SJSA1 (cell line): Measurements from ENCODE around the gene LRRC47. TPM values are rescaled to one million over a fixed set of nuclear protein-coding genes. Genes with fewer than 3 reads are reported as not detected.
A peak's percentile ranks its signal among the peaks of the same experiment; 100 is the strongest.

Experiments used
- DNase-seq, 2 experiments: peaks; one replicate each; pipeline ENCODE4 v3.0.0-alpha.2; 2015 to 2020; ENCODE audit warnings: low spot score in 2 of 2, low read depth in 1 of 2
- H3K27ac ChIP-seq: fragments of 250-450 bp; sonication (Bioruptor Pico); 2 replicates; pipeline ENCODE4 v1.5.1; 2020; ENCODE audit warnings: mild to moderate bottlenecking, moderate library complexity
- H3K27me3 ChIP-seq: fragments of 250-450 bp; sonication (Bioruptor Pico); replicated peaks from 2 replicates; pipeline ENCODE4 v1.5.1; 2020; ENCODE audit warnings: mild to moderate bottlenecking, moderate library complexity
- H3K36me3 ChIP-seq: fragments of 250-450 bp; sonication (Bioruptor Pico); 2 replicates; pipeline ENCODE4 v1.5.1; 2020; ENCODE audit warnings: mild to moderate bottlenecking
- H3K4me1 ChIP-seq: fragments of 250-450 bp; sonication (Bioruptor Pico); replicated peaks from 2 replicates; pipeline ENCODE4 v1.6.1; 2021; ENCODE audit warnings: mild to moderate bottlenecking
- H3K4me3 ChIP-seq: fragments of 250-450 bp; sonication (Bioruptor Pico); 2 replicates; pipeline ENCODE4 v1.5.1; 2020; ENCODE audit warnings: mild to moderate bottlenecking
- H3K9me3 ChIP-seq: fragments of 250-450 bp; sonication (Bioruptor Pico); replicated peaks from 2 replicates; pipeline ENCODE4 v1.5.1; 2020; ENCODE audit warnings: mild to moderate bottlenecking
- total RNA-seq: library from RNA; depleted of rRNA; stranded (reverse); fragments of >200 nt; shearing (Covaris generic); gene quantifications from 2 replicates; pipeline ENCODE4 v1.2.3, GENCODE V29; 2014; rRNA removed

The LRRC47 gene
- total RNA-seq = 46.4 and 70.8 TPM in 2 replicates

DNA sequence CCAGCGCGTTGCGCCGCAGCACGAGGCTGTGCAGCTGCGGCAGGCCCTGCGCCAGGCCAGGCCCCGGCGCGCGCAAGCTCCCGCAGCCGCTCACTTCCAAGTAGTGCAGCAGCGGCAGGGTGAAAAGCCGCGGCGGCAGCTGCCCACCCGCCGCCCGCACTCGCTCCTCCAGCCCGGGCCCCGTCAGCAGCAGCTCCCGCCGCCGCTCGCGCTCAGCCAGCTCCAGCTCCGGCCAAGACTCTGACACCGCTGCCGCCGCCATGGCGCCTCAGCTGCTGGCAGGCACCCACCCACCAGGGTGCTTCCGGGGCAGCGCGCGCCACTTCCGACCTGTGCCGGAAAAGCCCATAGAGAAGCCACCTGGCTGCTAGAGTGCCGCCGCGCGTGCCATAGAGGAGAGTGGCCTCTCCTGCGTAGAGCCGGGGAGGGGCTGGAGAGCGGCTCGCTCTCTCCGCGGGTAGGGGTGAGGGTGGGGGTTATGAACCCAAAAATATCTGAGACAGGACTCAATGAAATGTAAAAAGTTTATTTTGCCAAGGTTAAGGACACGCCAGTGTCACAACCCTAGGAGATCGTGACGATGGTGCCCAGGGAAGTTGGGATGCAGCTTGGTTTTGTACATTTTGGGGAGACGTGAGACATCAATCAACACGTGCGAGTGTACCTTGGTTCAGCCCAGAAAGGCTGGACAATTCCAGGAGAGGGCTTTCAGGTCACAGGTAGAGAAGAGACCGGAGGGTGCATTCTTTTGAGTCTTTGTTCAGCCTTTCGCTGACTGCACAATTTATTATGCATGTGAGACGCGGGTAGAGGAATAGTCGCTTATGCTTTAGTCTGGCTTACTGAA lies at the start of gene LRRC47:
TSS of gene LRRC47 (minus strand) at position 284 of the 847 bp plus-strand sequence. CDS start at position 262, 22 bp downstream.
- H3K4me1 ChIP-seq = peaks cover 16% of the 10 kb centered on the region
- DNase-seq = peak; percentile 88 to 94

DNA sequence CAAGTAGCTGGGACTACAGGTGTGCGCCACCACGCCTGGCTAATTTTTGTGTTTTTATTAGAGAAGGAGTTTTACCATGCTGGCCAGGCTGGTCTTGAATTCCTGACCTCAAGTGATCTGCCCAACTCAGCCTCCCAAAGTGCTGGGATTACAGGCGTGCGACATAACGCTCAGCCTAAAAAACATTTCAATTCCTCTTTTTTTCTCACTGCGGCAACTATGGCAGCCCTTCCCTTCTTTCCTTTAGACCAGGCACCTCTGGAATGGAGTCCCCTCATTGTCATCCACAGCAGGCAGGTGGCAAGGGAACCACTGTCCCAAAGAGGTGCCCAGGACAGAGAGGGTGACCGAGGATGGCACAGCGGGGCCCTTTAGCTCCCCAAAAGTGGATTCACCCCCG lies 46.6 kb upstream of the LRRC47 start:
- no peak overlapping the region for H3K4me3 ChIP-seq
- H3K36me3 ChIP-seq = peaks cover 42% of the 10 kb centered on the region
- H3K27ac ChIP-seq = no peak overlapping the region
- no peak for DNase-seq
- no peaks in the 10 kb centered on the region for H3K27me3 ChIP-seq
- no peaks in the 10 kb centered on the region for H3K4me1 ChIP-seq
- no peaks in the 10 kb centered on the region for H3K9me3 ChIP-seq

More for the DNA sequence above, at the start of gene LRRC47:
- Histone ChIP-seq H3K27ac (peak within 1 kb of the TSS; percentile 49), H3K4me3 (peak within 1 kb of the TSS; percentile 97), H3K27me3 (no peaks in the 10 kb centered on the region), H3K36me3 (peaks cover 34% of the 10 kb centered on the region), H3K9me3 (0 out of 2 replicates have a peak, but pooled peaks cover 3% of the 10 kb centered on the region)

DNA sequence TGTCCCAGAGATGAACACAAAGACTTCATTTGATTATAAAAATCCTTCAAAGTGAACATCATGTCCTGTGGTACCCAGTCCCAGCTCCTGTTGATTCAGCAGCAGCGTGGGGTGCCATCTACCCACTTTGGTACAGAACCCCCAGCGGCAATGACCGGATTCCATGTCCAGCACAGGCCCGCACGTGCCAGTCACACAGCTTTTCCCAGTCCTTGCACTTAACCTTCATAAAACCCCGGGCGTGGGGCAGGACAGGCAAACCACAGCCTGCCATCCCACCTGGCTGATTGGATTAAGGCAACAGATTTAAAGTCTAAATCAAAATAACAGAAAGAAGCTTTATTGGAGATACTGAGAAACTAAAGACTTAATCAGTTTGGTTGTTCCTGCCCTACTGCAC lies 45.2 kb upstream of the LRRC47 start:
- H3K4me1 ChIP-seq = no peaks in the 10 kb centered on the region
- no peaks in the 10 kb centered on the region for H3K27me3 ChIP-seq
- 0 out of 2 replicates have a peak, but pooled peaks cover 3% of the 10 kb centered on the region for H3K9me3 ChIP-seq
- H3K36me3 ChIP-seq = peaks cover 44% of the 10 kb centered on the region
- no peak overlapping the region for H3K4me3 ChIP-seq
- no peak overlapping the region for H3K27ac ChIP-seq
- no peak for DNase-seq

DNA sequence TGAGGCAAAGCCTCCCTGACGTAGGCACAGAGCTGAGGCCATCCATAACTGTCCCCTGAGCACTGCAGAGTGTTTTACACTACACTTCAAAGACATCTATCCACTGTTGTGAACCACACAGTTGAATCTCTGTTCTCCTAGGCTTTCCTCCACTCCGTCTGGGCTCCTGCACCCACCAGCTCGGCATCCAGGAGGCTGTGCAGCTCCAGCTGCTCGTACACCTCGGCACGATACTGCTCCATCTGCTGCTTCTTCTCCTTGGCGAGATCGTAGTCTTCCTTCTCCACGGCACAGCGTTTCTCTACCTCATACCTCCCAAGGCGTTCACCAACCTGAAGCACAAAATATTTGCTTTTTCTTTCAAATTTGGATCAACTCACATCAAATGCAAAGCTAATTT lies 42.5 kb upstream of the LRRC47 start:
- no peaks in the 10 kb centered on the region for H3K4me1 ChIP-seq
- no peak overlapping the region for H3K27ac ChIP-seq
- no peak overlapping the region for H3K4me3 ChIP-seq
- peaks cover 38% of the 10 kb centered on the region for H3K36me3 ChIP-seq
- 0 out of 2 replicates have a peak, but pooled peaks cover 3% of the 10 kb centered on the region for H3K9me3 ChIP-seq
- DNase-seq = no peak
- no peaks in the 10 kb centered on the region for H3K27me3 ChIP-seq

DNA sequence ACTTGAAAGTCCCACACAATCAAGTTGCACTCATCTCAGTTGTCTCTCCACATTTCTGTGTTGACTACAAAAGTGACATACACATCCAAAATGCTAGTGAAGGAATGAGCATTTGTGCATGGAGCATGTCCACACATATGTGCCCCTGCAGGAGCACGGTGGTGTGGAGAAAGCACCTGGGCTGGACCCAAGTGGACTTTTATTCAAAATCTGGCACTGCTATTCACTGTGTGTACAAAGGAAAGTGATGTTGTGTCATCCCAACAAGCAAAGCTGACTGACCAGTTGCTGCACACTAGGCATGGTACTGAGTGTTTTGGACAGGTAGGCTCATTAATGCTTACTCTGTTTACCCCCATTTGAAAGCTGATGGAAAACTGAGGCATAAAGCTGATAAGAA lies 41.4 kb upstream of the LRRC47 start:
- DNase-seq = no peak
- Histone ChIP-seq H3K4me3 (no peak overlapping the region), H3K27ac (no peak overlapping the region), H3K36me3 (peaks cover 40% of the 10 kb centered on the region), H3K27me3 (no peaks in the 10 kb centered on the region), H3K9me3 (0 out of 2 replicates have a peak, but pooled peaks cover 3% of the 10 kb centered on the region), H3K4me1 (no peaks in the 10 kb centered on the region)

DNA sequence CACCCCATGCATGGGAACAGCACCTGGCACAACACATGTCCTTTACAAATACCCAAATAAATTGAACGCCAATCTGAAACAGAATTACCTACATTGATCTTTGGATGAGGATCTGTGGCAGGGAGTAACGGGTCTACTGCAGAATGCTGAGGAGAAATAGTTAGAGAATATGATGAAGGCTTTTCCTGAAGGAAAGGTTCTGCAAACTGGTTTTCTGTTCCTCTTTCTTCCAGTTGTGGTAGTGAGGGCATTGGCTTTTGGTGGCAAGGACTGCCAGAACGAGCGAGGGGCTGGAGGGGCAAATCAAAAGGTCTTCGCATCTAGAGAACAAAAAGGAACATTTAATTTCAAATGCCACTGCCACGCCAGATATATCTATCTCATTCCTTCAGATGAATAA lies 40.9 kb upstream of the LRRC47 start:
- Histone ChIP-seq H3K4me1 (no peaks in the 10 kb centered on the region), H3K27ac (no peak overlapping the region), H3K27me3 (no peaks in the 10 kb centered on the region), H3K4me3 (no peak overlapping the region), H3K36me3 (peaks cover 40% of the 10 kb centered on the region), H3K9me3 (0 out of 2 replicates have a peak, but pooled peaks cover 3% of the 10 kb centered on the region)
- no peak for DNase-seq

DNA sequence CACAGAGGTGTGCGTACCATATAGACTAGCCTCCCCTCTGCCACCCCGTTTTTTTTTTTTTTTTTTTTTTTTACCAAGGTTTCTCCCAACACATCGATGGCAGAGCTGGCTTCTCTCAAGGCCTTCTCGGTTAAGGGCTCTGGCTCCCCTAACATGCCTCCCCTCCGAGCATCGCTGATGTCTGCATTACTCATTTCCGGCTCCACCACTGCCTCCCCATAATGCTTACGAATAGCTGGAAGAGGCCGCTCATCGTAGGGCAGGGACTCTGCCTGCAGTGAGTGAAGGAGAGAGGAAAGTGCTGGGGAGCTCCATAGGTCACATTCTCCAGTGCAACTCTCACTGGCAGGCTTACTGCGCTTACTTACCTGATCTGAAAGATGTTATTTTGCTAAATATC lies 40.1 kb upstream of the LRRC47 start:
- no peaks in the 10 kb centered on the region for H3K4me1 ChIP-seq
- DNase-seq = no peak
- peaks cover 43% of the 10 kb centered on the region for H3K36me3 ChIP-seq

DNA sequence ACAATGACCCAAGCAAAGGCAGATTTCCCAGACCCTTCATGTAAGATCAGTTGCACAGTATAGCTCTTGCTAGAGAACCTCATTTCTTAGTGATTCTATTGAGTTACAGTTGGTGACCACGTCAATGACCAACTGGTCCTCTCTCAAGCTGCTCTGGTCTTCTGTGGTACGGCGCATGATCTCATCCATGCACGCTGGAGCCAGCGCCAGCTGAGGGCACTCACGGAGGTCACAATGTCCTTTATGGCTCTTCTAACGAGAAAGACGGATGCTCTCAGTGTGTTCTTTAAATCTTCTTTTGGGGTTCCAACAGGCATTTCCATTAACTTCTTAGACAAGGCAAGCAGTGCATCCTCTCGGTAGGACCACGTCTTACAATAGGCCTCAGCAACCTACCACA lies 38.4 kb upstream of the LRRC47 start:
- no peak overlapping the region for H3K27ac ChIP-seq
- H3K27me3 ChIP-seq = no peaks in the 10 kb centered on the region
- H3K4me3 ChIP-seq = no peak overlapping the region
- H3K36me3 ChIP-seq = peaks cover 44% of the 10 kb centered on the region
- H3K9me3 ChIP-seq = 0 out of 2 replicates have a peak, but pooled peaks cover 3% of the 10 kb centered on the region
- no peaks in the 10 kb centered on the region for H3K4me1 ChIP-seq
- no peak for DNase-seq

More for the DNA sequence above, 40.1 kb upstream of the LRRC47 start:
- H3K27ac ChIP-seq = no peak overlapping the region
- 0 out of 2 replicates have a peak, but pooled peaks cover 3% of the 10 kb centered on the region for H3K9me3 ChIP-seq
- H3K4me3 ChIP-seq = no peak overlapping the region
- H3K27me3 ChIP-seq = no peaks in the 10 kb centered on the region

DNA sequence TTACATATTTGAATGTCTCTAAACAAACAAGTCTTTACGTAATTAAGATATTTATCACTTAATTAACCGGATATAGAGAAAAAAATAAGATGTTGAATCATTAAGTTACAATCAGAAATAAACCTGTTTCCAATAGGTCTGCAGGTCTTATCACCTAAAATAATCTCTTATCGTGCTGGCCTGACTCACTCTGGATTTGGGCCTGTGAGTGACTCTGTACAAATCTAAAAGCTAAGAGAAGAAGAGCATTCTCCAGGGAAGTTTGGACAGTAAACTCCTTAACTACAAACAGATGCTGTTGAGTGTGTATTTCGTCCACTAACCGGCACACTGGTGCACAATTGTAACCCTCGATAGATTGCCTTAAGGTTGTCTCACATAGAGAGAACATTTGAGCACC lies 35.4 kb upstream of the LRRC47 start:
- H3K36me3 ChIP-seq = peaks cover 34% of the 10 kb centered on the region
- H3K4me3 ChIP-seq = no peak overlapping the region
- H3K27ac ChIP-seq = no peak overlapping the region
- H3K4me1 ChIP-seq = no peaks in the 10 kb centered on the region
- no peak for DNase-seq
- H3K27me3 ChIP-seq = no peaks in the 10 kb centered on the region
- no peaks in the 10 kb centered on the region for H3K9me3 ChIP-seq

DNA sequence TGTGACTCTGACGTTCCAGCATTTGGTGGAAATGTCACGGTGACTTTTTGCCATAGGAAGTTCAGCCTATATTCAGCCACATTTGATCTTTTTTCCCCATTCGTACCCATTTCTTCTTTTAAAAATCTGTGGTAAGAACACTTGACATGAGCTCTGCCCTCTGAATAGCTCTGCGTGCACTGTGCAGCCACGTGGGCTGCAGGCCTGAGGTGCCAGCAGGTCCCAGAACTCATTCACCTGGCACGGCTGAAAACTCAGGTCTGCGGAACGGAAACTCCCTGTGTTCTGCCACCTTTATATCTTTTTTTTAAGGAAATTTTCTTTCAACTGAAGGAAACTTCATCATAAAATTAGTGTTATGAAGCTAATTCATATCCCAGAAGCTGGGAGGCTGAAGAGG lies 32.1 kb upstream of the LRRC47 start:
- Histone ChIP-seq H3K9me3 (no peaks in the 10 kb centered on the region), H3K36me3 (peaks cover 36% of the 10 kb centered on the region), H3K4me1 (no peaks in the 10 kb centered on the region)

DNA sequence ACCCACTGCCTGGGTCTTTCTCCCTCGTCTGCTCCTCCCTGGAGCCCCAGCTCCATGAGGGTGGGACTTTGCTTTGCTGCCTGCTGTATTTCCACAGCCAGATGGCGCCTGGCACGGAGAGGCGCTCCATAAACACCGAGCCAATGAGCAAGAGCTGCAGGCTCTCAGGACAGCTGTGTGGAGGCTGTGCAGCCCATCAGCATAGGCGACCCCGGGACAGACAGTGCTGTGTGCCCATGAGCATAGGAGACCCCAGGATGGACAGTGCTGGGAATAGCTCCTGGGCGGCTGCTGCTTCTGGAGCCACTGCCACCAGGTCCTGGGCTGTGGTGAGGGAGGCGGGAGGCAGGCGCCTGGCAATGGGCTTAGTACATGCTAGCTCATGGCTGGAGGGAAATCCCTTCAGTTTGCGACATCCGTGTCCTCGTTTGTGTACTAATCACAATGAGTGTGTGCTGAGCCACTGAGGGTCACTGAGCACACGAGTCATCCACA lies 31.6 kb upstream of the LRRC47 start:
- Histone ChIP-seq H3K36me3 (peaks cover 38% of the 10 kb centered on the region), H3K27ac (no peak overlapping the region), H3K4me1 (no peaks in the 10 kb centered on the region), H3K9me3 (no peaks in the 10 kb centered on the region), H3K4me3 (no peak overlapping the region), H3K27me3 (no peaks in the 10 kb centered on the region)
- DNase-seq = no peak

More for the DNA sequence above, 32.1 kb upstream of the LRRC47 start:
- DNase-seq = no peak
- no peak overlapping the region for H3K4me3 ChIP-seq
- H3K27ac ChIP-seq = no peak overlapping the region
- H3K27me3 ChIP-seq = no peaks in the 10 kb centered on the region

DNA sequence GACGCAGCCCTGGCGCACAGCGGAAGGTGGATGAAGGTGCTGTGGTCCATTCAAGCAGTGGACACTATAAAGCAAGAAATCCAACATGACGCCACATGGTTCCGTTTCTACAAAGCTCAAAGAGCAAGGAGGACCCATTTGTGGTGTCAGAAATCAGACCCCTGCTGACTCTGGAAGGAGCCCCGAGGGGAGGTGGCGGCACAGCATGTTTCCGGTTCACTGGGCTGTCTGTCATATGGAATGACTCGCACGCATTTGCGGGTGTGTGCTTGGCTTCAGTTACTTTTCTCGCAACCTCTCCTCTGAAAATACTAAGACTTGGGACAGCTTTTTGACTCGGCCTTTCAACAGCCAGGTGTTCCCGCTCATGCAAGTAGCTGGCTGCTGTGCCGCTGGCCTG lies 29.1 kb upstream of the LRRC47 start:
- Histone ChIP-seq H3K27ac (no peak overlapping the region), H3K9me3 (no peaks in the 10 kb centered on the region), H3K4me1 (no peaks in the 10 kb centered on the region), H3K36me3 (peaks cover 43% of the 10 kb centered on the region), H3K27me3 (no peaks in the 10 kb centered on the region), H3K4me3 (no peak overlapping the region)
- no peak for DNase-seq

DNA sequence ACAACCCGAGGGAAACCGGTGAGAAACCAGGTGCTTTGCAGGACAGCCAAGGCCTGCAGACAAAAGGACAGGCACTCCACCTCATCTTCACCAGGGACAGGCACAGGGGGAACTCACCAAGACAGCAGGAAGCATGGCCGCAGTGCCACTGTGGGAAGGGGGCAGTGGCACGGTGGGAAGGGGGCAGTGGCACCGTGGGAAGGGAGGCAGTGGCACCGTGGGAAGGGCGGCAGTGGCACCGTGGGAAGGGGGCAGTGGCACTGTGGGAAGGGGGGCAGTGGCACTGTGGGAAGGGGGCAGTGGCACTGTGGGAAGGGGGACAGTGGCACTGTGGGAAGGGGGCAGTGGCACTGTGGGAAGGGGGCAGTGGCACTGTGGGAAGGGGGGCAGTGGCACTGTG lies 28.4 kb upstream of the LRRC47 start:
- no peaks in the 10 kb centered on the region for H3K9me3 ChIP-seq
- no peak overlapping the region for H3K27ac ChIP-seq
- H3K4me3 ChIP-seq = no peak overlapping the region
- H3K36me3 ChIP-seq = peaks cover 37% of the 10 kb centered on the region
- no peaks in the 10 kb centered on the region for H3K4me1 ChIP-seq
- no peaks in the 10 kb centered on the region for H3K27me3 ChIP-seq
- no peak for DNase-seq

DNA sequence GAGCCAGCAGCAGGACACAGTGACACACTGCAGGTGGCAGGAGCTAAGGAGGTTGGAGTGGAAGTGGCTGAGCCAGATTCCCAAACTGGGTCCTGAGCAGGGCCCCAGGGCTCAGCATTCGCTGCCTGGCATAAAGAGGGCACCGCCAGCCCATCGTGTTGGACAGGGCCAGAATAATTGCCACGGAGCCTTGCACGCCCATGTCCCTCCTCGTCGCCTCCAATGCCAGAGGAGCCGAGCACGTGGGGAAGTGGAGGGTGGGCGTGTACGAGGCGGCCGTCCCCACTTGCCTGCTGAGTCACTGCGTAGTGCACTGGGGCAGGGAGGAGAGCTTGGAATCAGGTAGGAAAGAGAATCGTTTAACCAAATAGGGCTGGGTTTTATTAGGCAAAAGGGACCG lies 26.1 kb upstream of the LRRC47 start:
- Histone ChIP-seq H3K27ac (no peak overlapping the region), H3K36me3 (peaks cover 21% of the 10 kb centered on the region), H3K27me3 (no peaks in the 10 kb centered on the region), H3K4me1 (no peaks in the 10 kb centered on the region), H3K9me3 (no peaks in the 10 kb centered on the region), H3K4me3 (no peak overlapping the region)
- no peak for DNase-seq
